NCI-H1105 treated with DMSO at 0.1 percent for 48 hours (cell line): Measurements from ENCODE around the gene MFRP.

Source experiments
- DNase-seq: peaks from one replicate; lab custom pipeline; 2025; lab: John Stamatoyannopoulos, UW

The MFRP gene

DNA sequence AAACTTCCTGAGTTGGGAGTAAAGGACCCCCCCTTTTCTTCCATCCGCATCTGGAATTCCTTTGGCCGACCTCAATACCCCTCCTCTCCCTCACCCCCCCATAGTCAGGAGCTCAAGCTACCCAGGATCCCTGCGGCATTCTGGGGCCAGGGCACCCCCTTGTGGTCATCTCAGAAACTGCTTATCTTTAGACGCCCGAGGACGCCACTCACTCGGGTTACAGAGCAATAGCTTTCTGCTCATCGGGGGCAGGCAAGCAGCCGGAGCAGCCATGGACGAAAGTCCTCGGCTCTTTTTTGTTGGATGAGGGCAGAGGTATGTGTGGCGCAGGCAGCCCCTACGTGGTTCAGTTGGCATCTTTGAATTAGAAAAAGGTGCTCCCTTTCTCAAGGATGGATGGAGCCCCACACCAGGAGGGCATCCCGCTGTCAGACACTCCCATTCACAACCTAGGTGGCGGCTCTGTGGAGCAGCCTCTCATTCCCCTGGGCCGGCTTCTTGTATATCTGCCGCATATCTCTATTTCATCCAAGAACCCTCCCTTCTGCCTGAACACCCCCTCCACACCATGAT lies 8.1 kb downstream of the MFRP start:
- DNase-seq = peak; percentile 76

DNA sequence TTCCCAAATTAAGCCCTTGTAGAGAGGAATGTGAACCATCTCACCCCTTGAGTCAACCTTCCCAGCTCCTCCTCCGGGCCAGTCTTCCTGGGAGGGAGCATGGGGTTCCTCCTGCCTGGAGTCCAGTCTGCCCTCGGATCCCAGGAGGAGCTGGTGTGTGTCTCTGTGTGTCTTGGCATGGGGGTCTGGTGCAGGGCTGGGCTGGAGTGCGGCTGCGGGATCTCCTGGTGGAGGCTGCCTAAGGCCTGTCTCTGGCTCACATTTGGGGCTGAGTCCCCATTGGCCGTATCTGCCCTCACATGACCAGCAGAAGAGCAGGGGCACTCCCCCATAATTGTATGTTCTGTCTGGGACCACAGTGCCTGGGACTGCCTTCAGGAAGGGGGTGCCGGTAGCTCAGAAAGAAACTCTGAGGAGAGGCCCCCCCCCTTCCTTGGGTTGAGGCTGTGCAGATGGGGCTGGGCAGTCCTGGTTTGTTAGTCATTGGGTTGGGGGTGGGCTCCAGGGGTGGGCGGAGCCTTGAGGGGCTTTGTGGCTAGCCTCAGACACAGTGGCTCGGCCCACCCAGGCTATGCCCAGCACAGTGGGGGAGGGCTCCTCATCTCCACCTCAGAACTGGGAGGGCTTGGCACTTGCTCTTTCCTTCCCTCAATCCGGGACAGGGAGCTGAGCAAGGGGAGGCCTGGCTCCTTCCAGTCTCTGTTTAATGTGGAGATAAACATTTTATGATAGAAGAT lies 8.8 kb downstream of the MFRP start:
- DNase-seq = no peak

DNA sequence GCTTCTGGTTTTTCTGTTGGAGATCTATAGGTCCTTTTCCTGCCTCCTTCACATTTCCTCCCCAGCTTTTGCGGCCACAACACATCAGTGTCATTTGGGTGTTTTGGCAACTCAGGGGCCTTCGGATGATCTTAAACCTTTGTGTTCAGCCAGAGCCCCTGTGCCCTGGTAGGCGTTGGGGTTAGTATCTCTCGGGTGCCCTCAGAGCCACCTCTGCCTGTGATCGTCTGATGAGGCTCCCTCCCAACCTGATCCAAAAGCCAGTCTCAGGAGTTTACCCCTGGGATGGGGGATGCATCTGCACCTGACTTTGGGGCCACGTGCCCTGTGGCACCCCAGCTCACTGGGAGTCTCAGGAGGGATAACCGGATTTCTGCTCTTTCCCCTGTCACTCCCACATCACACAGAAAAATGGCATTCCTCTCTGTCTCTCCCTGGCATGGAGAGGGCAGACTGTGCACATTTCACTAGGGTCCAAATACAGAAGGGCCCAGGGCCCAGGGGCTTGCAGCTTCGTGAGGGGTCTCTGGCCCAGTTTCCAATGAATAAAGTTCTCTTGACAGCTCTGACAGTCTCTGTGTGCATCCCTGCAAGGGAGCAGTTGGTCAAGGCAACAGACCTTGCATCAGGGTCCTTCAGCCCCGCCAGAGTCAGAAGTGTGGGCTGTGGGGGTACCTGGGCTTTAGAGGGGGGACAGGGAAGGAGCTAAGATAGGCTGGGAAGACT lies 9.6 kb downstream of the MFRP start:
- no peak for DNase-seq

DNA sequence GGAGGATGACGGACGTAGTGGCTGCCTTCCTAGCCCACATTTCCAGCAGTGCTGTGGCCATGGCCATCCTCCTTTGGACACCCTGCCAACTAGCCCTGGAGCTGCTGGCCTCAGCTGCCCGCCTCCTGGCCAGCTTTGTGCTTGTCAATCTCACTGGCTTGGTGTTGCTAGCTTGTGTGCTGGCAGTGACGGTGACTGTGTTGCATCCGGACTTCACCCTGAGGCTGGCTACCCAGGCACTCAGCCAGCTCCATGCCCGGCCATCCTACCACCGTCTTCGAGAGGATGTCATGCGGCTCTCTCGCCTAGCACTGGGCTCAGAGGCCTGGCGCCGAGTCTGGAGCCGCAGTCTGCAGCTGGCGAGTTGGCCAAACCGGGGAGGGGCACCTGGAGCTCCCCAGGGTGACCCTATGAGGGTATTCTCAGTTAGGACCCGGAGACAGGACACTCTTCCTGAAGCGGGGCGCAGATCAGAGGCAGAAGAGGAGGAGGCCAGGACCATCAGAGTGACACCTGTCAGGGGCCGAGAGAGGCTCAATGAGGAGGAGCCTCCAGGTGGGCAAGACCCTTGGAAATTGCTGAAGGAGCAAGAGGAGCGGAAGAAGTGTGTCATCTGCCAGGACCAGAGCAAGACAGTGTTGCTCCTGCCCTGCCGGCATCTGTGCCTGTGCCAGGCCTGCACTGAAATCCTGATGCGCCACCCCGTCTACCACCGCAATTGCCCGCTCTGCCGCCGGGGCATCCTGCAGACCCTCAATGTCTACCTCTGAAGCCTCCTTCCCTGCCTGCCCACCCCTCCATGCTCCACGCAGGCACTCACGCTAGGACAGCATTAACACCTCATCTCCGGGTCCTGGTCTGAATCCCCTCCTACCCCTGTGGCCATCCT lies 10.6 kb downstream of the MFRP start:
- DNase-seq = no peak

DNA sequence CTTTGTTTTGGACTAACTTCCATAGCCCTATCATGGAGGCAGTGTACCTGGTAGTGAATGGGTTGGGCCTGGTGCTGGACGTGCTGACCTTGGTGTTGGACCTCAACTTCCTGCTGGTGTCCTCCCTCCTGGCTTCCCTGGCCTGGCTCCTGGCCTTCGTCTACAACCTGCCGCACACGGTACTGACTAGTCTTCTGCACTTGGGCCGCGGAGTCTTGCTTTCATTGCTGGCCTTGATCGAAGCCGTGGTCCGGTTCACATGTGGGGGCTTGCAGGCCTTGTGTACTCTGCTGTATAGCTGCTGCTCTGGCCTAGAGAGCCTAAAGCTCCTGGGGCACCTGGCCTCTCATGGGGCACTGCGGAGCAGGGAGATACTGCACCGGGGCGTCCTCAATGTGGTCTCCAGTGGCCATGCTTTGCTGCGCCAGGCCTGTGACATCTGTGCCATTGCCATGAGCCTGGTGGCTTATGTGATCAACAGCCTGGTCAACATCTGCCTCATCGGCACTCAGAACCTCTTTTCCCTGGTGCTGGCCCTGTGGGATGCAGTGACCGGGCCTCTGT lies 11.3 kb downstream of the MFRP start:
- DNase-seq = no peak

DNA sequence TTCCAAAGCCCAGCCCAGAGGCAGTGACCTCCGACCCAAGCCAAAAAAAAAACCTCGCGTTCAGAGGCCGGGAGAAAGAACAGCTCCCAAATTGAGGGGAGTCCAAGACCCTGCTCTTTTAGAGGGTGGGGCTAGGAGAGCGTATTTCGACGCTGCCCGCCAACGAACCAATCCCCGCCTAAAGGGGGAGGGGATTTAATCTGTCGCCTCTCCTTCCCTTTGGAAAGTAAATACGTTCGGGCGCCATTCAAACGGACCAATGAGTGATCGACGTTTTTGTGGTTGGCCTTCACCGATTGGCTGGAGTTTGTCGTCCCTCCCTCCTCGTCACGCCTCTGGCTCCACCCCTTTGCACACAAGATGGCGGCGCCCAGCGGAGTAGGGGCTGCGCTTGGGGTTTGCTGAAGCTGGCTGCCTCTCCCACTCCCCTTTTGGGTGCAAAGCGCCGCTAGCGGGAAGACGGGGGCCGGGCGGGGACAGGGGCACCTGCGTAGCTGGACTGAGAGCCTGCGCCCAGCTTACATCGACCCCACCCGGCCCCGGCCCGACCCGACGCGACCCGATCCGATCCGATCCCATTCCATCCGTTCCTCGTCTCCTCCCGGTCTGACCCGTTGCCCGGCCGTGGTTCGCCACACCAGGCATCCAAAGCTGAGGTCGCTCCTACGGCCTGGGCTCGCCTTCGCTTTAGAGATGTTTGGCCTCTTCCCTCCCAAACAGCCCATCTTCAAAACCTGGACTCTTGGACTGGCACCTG lies 12.2 kb downstream of the MFRP start, which contains the start of gene RNF26:
Gene RNF26, plus strand, starts transcription at position 354 of the 757 bp plus-strand sequence. CDS start 596 bp downstream, outside the sequence.
- peak; percentile 100 for DNase-seq

DNA sequence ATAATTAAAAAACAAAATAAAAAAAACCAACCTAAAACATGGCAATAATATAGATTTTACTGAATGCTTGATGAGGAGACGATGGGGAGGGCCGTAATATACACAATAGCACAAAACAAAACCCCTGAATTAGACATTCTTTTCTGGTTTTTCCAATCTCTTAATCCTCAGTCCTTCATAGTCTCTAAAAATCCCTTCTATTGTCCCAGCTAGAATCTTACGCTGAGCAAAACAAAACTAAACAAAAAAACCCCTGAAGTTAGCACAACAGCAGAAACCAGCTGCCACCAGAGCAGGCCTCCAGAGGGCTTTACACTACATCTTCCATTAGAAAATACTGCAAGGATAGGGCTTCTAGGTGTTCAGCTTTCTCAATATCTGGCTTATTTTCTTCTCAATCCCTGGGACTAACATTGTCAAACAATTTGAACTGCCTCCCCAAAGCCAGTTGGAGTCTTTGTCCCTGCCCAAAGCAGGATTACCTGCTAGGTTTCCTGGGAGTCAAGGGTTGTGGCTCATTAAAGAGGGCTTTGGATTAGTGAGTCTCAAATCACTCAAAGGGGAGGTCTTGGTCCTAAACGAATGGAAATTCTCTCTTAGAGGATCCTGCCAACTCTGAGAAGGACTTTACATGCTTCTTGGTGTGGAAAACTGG lies 14.3 kb downstream of the MFRP start:
- no peak for DNase-seq

DNA sequence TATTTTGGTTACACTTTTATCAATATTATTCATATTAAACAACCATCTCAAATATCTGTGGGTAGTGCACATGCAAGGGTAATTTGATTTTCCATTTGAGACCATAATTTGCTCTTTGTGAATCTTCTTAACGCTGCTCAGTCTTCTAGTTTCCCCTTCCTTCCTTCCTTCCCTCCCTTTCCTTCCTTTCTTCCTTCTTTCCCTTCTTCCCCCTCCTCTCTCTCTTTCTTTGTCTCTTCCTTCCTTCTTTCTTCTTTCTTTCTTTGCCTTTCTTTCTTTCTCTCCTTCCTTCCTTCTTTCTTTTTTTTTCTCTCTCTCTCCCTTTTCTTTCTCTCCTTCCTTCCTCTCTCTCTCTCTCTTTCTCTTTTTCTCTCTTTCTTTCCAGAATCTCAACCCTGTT lies 16.3 kb downstream of the MFRP start:
- DNase-seq = no peak

DNA sequence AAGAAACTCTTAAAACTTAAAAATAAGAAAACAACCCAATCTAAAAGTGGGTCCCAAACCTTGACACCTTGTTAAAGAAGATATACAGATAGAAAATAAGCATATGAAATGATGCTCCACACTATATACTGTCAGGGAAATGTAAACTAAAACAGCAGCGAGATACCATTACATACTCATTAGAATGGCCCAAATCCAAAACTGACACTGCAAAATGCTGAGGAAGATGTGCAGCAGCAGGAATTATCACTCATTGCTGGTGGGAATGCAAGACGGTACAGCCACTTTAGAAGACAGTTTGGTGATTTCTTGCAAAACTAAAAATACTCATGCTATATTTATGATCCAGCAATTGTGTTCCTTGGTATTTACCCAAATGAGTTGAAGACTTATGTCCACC lies 17.2 kb downstream of the MFRP start:
- no peak for DNase-seq

DNA sequence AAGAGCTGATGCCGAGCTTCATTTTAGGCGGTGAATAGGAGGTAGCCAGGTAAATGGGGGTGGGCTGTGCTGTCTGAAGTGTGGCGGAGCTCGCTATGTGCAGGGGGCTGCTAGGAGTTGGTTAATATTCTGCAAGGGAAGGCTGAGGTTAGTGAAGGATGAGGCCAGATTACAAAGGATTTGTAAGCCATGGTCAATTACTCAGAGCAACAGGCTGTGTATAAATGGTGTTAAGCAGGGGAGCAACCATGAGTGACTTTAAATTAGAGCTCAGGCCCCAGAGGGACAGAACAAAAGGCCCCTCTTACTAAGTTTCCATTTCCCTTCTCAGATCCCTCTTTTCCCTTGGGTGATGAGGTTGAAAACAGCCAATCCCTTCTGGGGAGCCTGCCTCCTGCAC lies 22.3 kb downstream of the MFRP start:
- no peak for DNase-seq

DNA sequence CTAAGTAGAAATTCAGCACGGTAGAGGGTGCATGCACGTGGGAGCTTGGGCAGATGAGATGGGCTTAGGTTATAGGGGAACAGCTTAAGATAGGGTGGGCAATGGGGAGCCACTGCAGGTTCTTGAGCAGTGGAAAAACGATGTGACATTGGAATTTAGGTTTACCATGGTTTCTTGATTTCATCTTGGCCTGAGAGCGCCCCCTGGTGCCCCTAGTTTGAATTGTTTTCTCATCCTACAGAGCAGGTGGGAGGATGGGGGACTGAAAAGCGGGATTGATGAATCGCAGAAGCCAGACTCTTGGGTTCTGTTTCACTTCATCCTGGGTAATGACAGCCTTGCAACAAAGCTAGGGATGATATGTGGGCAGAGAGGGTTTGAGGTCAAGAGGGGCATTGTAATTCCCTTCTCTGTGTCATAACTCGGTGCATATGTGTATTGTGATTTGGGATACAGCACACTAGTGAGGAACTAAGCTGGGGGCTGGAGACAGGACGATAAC lies 22.9 kb downstream of the MFRP start:
- DNase-seq = peak; percentile 59

DNA sequence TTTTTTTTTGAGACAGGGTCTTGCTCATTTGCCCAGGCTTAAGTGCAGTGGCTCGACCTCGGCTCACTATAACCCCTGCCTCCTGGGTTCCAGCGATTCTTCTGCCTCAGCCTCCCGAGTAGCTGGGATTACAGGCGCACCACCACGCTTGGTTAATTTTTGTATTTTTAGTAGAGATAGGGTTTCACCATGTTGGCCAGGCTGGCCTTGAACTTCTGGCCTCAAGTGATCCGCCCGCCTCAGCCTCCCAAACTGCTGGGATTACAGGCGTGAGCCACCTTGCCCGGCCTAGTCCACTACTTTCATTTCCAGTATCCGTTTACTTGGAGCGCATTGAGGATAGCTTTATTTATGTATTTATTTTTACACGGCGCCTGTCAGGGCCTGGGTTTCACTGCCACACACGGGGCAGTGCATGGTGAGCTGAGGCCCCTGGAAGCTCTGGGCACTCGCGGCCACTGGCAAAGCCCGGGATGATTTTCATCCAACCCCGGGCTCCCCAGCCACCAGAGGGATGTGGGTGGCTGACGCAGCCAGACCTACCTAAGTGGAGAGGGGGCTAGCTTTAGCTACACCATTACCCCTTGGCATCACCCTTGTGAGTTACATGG lies 23.5 kb downstream of the MFRP start:
- DNase-seq = no peak

DNA sequence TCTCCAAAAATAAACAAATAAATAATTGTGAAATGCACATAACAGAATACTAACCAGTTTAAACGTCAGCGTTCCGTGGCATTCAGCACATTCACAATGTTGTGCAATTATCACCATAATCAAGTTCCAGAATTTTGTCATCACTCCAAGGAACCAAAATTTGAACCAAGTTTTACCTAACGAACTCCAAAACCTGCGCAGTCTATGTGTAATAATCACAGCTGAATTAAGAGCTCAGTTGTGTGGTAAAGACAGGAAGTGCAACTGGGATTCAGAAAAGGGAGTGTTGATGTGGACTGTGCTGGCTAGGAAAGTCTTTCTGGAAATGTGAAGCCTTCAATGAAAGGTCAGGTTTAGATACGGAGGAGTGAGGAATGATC lies 24.2 kb downstream of the MFRP start:
- no peak for DNase-seq

DNA sequence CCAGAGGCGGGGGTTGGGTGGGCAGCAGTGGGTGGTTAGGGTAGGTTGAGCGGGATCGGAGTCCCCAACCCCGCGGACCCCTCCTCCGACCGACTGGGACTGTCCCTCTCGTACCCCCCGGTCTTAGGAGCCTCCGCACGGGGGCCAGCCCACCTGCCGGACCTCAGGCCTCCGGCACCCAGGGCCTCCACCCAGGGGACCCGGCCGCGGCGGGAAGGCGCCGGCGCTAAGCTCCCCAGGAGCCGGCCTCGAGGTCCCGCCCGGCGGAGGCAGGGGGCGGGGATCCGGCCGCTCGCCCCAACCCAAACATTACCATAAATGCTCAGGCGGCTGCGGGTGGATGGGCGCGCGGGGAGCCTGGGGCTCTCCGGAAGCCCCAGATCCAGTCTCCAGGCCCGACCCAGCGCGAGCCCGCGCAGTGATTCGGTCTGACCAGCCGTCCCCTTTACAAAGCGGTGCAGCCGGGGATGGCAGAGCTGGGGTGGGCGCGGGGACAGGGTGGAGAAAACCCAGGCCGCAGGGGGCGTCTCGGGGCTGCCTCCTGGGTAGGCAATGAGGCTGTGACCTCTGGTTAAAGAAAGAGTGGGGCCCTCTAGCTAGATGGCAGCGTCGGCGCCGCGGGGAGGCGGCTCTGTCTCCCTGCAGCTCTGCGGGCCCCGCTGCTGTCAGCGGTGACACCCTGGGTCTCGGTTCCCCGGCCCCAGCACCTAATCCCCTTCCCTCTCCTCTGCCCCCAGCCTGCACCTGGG lies 25.6 kb downstream of the MFRP start:
- DNase-seq = no peak

DNA sequence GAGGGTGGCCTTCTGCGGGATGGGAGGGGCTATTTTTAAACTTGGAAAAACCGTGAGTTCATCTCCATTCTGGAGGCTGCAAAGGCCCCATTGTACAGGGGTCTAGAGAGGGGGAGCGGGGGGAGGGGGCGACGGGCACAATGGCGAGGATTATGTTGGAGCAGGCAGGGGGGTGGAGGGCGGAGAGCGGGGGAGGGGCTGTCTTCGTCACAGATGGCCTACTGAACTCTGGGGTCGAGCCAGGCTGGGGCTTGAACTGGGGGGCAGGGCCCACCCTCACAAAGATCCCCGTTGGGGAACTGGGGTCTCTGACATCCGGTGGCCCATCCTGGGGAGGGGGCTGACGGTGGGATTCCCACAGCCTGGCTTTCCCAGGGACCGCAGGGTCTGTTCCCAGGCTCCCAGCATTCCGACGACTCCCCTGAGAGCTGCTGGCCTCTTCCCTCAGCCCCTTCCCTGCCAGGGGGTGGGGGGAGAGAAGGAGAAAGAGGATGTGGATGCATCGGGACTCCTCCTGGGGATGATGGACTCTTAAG lies 26.2 kb downstream of the MFRP start:
- DNase-seq = no peak

DNA sequence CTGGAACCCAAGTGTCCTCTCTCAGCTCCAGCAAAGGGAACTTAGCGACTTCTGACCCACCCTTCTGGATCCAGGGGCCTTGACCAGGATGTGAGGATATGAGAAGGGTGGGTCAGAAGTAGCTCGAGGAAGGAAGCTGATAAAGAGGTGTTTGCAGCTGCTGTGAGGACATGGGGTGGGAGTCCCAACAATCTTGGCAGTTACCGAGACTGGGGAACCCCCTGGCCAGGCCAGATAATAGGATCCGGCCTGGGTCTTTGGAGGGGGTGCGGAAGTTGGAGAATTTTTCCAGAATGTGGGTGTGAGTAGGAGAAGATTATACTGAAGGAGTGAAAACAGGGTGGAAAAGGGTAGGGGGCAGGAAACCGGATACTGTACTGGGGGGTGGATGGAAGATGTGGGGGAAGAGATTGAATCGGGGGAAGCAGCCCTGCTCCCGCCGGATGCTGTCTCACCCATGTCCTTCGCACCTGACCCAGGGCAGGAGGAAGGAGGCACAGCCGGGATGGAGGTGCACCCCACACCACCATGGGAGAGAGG lies 26.7 kb downstream of the MFRP start:
- no peak for DNase-seq

DNA sequence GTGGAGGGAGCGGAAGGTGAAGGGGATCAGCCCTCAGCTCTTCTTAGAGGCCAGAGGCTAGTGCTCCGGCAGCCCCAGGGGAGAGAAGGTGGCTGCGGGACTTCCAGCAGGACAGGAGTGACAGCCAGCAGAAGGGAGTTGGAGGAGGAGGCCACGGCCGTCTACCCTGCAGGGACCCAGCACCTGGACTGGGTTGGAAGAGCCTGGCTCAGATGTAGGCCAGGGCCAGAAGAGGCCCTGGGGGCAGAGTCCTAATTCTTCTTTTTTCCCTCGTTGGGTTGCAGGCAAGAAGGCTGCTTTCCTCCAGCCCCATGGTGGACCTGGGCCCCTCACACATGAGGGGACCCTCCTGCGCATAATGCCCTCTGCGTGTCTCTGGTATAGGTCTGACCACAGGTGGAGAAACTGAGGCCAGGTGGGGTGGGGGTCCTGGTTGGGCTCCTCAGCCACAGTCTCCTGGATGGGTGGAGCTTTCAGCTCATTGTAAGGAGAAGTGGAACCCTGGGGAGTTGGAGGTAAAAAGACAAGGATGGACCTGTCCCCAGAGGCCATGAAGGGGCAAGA lies 27.3 kb downstream of the MFRP start:
- DNase-seq = no peak
